ELR (cell line): ENCODE data around the gene BORCS5.
"Not testable (repeated sequence)": the region's sequence is repeated elsewhere in the genome, so short reads cannot be mapped to it uniquely, and the experiment has no call there.

Source experiments
- DNase-seq: peaks from one replicate; pipeline ENCODE4 v3.0.0-alpha.2; 2015; ENCODE audit warnings: low read depth

Gene BORCS5

GRCh38 chr12:12461923-12462315 lies 105.0 kb downstream of the BORCS5 start:
- DNase-seq = no peak

- no peak for DNase-seq
Observed at GRCh38 chr12:12465522-12465921, 108.6 kb downstream of the BORCS5 start.

- no peak for DNase-seq
Observed at GRCh38 chr12:12466157-12466556, 109.3 kb downstream of the BORCS5 start.

- DNase-seq = no peak
Observed at GRCh38 chr12:12467264-12467663, 110.4 kb downstream of the BORCS5 start.

- DNase-seq = no peak
Observed at GRCh38 chr12:12467688-12468261, 110.9 kb downstream of the BORCS5 start.

- DNase-seq = no peak
Observed at GRCh38 chr12:12468575-12468974, 111.7 kb downstream of the BORCS5 start.

GRCh38 chr12:12469386-12469785 lies 112.5 kb downstream of the BORCS5 start:
- DNase-seq = no peak

GRCh38 chr12:12470751-12471306 lies 114.0 kb downstream of the BORCS5 start:
- no peak for DNase-seq

- DNase-seq = not testable (repeated sequence)
Observed at GRCh38 chr12:12471982-12472961, 115.4 kb downstream of the BORCS5 start.

- no peak for DNase-seq
Observed at GRCh38 chr12:12473223-12473622, 116.3 kb downstream of the BORCS5 start.

GRCh38 chr12:12474471-12474928 lies 117.6 kb downstream of the BORCS5 start:
- no peak for DNase-seq

- peak; percentile 45 for DNase-seq
Observed at GRCh38 chr12:12474931-12475795, 118.3 kb downstream of the BORCS5 start.

- DNase-seq = no peak
Observed at GRCh38 chr12:12476857-12477531, 120.1 kb downstream of the BORCS5 start.

- DNase-seq = no peak
Observed at GRCh38 chr12:12477532-12477890, 120.6 kb downstream of the BORCS5 start.

- DNase-seq = no peak
Observed at GRCh38 chr12:12480074-12480473, 123.2 kb downstream of the BORCS5 start.

- no peak for DNase-seq
Observed at GRCh38 chr12:12481631-12482030, 124.8 kb downstream of the BORCS5 start.

- no peak for DNase-seq
Observed at GRCh38 chr12:12482150-12482761, 125.4 kb downstream of the BORCS5 start.

GRCh38 chr12:12482959-12483358 lies 126.1 kb downstream of the BORCS5 start:
- no peak for DNase-seq

GRCh38 chr12:12483438-12483837 lies 126.6 kb downstream of the BORCS5 start:
- DNase-seq = no peak

- DNase-seq = no peak
Observed at GRCh38 chr12:12486661-12487240, 129.9 kb downstream of the BORCS5 start.

- DNase-seq = no peak
Observed at GRCh38 chr12:12487490-12487889, 130.6 kb downstream of the BORCS5 start.
